Measurements from ENCODE around the gene CLIC3. TPM values are rescaled to one million over a fixed set of nuclear protein-coding genes. Genes with fewer than 3 reads are reported as not detected.

CLIC3 gene
- total and polyA plus RNA-seq, 4 donors, result 0.35 to 6.4 (median 2.0) TPM

- 78% methylated on average over 17 of the region's 17 CpGs for WGBS (ENCODE audit: insufficient coverage)
- Histone ChIP-seq H3K27me3 (ENCODE audit: control insufficient read depth, insufficient read depth, low read length) (no peaks in the 10 kb centered on the region), H3K4me1 (ENCODE audit: control insufficient read depth, insufficient read depth, low read length) (peaks cover 16% of the 10 kb centered on the region), H3K4me3 (ENCODE audit: low read depth, low read length) (no peak overlapping the region), H3K9me3 (ENCODE audit: control insufficient read depth, insufficient read depth, low read length) (no peaks in the 10 kb centered on the region), H3K36me3 (ENCODE audit: control insufficient read depth, insufficient read depth, low read length) (no peaks in the 10 kb centered on the region), H3K27ac (ENCODE audit: low read depth, low read length) (no peak overlapping the region)
- no peak for DNase-seq (ENCODE audit: low read depth in 4 of 6, low spot score in 6 of 6)
Observed at GRCh38 chr9:136968333-136969127, 27.8 kb downstream of the CLIC3 start.

- no peak overlapping the region for H3K4me3 ChIP-seq (ENCODE audit: low read depth, low read length)
- H3K4me1 ChIP-seq (ENCODE audit: control insufficient read depth, insufficient read depth, low read length), result peaks cover 28% of the 10 kb centered on the region
- 25% methylated on average over 18 of the region's 23 CpGs for WGBS (ENCODE audit: insufficient coverage)
- DNase-seq (ENCODE audit: low read depth in 4 of 6, low spot score in 6 of 6), result peak in 2 of 6 donors; percentile 59 to 71
- H3K27me3 ChIP-seq (ENCODE audit: control insufficient read depth, insufficient read depth, low read length), result no peaks in the 10 kb centered on the region
- no peak overlapping the region for H3K27ac ChIP-seq (ENCODE audit: low read depth, low read length)
- H3K36me3 ChIP-seq (ENCODE audit: control insufficient read depth, insufficient read depth, low read length), result no peaks in the 10 kb centered on the region
- no peaks in the 10 kb centered on the region for H3K9me3 ChIP-seq (ENCODE audit: control insufficient read depth, insufficient read depth, low read length)
Observed at GRCh38 chr9:136965771-136966484, 30.4 kb downstream of the CLIC3 start.

DNA sequence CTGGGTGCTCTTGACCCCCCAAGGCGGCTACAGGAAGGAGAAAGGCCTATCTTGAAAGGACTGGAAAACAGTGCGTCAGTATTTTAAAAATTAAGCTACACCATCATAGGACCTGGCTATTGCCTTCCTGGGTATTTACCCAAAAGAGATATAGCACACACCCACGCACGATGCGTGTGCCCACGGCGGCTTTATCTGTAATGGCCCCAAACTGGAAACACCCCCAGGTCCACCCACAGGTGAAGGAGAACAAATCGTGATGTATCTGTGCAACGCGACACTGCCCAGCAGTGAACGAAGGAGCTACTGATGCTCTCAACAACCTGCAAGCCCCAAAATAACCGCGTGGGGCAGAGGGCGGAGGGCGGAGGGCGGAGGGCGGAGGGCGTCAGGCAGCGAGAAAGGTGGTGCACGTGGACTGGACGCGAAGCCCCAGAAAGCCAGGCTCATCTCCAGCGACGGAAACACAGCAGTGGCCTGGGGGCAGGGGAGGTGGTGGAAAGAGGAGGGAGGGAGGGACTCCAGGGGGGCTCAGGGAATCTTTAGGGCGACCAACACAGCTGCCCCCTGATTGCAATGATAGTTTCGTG is 31.4 kb downstream of the CLIC3 start:
- no peak for DNase-seq (ENCODE audit: low read depth in 4 of 6, low spot score in 6 of 6)
- Histone ChIP-seq H3K36me3 (ENCODE audit: control insufficient read depth, insufficient read depth, low read length) (no peaks in the 10 kb centered on the region), H3K9me3 (ENCODE audit: control insufficient read depth, insufficient read depth, low read length) (no peaks in the 10 kb centered on the region), H3K27me3 (ENCODE audit: control insufficient read depth, insufficient read depth, low read length) (no peaks in the 10 kb centered on the region), H3K27ac (ENCODE audit: low read depth, low read length) (no peak overlapping the region), H3K4me3 (ENCODE audit: low read depth, low read length) (no peak overlapping the region), H3K4me1 (ENCODE audit: control insufficient read depth, insufficient read depth, low read length) (peaks cover 26% of the 10 kb centered on the region)
- WGBS (ENCODE audit: insufficient coverage), result 84% methylated on average over 24 of the region's 26 CpGs

GRCh38 chr9:136964171-136964689 is 32.1 kb downstream of the CLIC3 start:
- Histone ChIP-seq H3K36me3 (ENCODE audit: control insufficient read depth, insufficient read depth, low read length) (no peaks in the 10 kb centered on the region), H3K4me1 (ENCODE audit: control insufficient read depth, insufficient read depth, low read length) (peaks cover 32% of the 10 kb centered on the region), H3K4me3 (ENCODE audit: low read depth, low read length) (no peak overlapping the region), H3K27me3 (ENCODE audit: control insufficient read depth, insufficient read depth, low read length) (no peaks in the 10 kb centered on the region), H3K9me3 (ENCODE audit: control insufficient read depth, insufficient read depth, low read length) (no peaks in the 10 kb centered on the region), H3K27ac (ENCODE audit: low read depth, low read length) (no peak overlapping the region)
- WGBS (ENCODE audit: insufficient coverage), result 71% methylated on average over 20 of the region's 22 CpGs
- DNase-seq (ENCODE audit: low read depth in 4 of 6, low spot score in 6 of 6), result no peak

DNA sequence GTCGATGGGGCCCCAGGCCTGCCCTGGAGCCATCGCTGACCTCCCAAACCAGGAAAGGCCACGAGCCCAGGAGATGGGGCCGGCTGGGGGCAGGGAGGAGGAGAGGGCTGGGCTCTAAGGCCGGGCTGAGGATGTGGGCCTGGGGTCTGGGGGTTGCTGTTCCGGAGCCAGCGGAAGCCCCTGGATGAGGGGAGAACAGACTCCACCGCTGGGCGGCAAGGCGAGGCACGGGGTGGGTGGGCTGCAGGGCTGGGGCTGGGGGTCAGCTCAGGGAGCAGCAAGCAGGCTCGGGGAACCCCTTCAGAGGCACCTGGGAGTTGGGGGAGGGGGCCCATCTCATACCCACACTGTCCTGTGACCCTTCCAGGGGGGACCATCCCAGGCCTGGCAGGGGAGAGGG is 32.6 kb downstream of the CLIC3 start:
- Histone ChIP-seq H3K27me3 (ENCODE audit: control insufficient read depth, insufficient read depth, low read length) (no peaks in the 10 kb centered on the region), H3K27ac (ENCODE audit: low read depth, low read length) (no peak overlapping the region), H3K36me3 (ENCODE audit: control insufficient read depth, insufficient read depth, low read length) (no peaks in the 10 kb centered on the region), H3K4me1 (ENCODE audit: control insufficient read depth, insufficient read depth, low read length) (peaks cover 33% of the 10 kb centered on the region), H3K9me3 (ENCODE audit: control insufficient read depth, insufficient read depth, low read length) (no peaks in the 10 kb centered on the region), H3K4me3 (ENCODE audit: low read depth, low read length) (no peak overlapping the region)
- DNase-seq (ENCODE audit: low read depth in 4 of 6, low spot score in 6 of 6), result no peak
- 66% methylated on average over 6 of the region's 12 CpGs for WGBS (ENCODE audit: insufficient coverage)

DNA sequence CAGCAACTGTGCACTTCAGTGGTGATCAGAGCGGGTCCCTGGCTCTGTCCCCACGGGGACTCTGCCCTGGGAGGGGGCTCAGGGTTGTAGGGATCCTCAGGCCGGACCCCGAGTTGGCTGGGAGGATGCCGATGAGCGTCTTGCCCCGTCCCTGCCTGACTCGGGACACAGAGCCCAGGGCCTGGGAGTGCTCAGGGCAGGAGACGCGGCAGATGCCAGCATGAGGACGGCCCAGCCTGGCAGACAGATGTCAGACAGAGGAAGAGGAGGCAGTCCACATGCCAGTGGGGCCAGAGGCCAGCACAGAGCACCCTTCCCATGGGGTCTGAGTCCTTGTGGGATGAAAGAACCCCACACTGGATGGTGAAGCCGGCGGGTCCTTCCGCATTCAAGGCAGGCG is 33.0 kb downstream of the CLIC3 start:
- no peaks in the 10 kb centered on the region for H3K27me3 ChIP-seq (ENCODE audit: control insufficient read depth, insufficient read depth, low read length)
- H3K9me3 ChIP-seq (ENCODE audit: control insufficient read depth, insufficient read depth, low read length), result no peaks in the 10 kb centered on the region
- no peak overlapping the region for H3K27ac ChIP-seq (ENCODE audit: low read depth, low read length)
- no peaks in the 10 kb centered on the region for H3K36me3 ChIP-seq (ENCODE audit: control insufficient read depth, insufficient read depth, low read length)
- H3K4me3 ChIP-seq (ENCODE audit: low read depth, low read length), result no peak overlapping the region
- peaks cover 33% of the 10 kb centered on the region for H3K4me1 ChIP-seq (ENCODE audit: control insufficient read depth, insufficient read depth, low read length)
- DNase-seq (ENCODE audit: low read depth in 4 of 6, low spot score in 6 of 6), result no peak
- 83% methylated on average over 15 of the region's 15 CpGs for WGBS (ENCODE audit: insufficient coverage)

- no peak overlapping the region for H3K4me3 ChIP-seq (ENCODE audit: low read depth, low read length)
- no peaks in the 10 kb centered on the region for H3K27me3 ChIP-seq (ENCODE audit: control insufficient read depth, insufficient read depth, low read length)
- 75% methylated on average over 11 of the region's 11 CpGs for WGBS (ENCODE audit: insufficient coverage)
- no peak overlapping the region for H3K27ac ChIP-seq (ENCODE audit: low read depth, low read length)
- no peaks in the 10 kb centered on the region for H3K36me3 ChIP-seq (ENCODE audit: control insufficient read depth, insufficient read depth, low read length)
- no peak for DNase-seq (ENCODE audit: low read depth in 4 of 6, low spot score in 6 of 6)
- no peaks in the 10 kb centered on the region for H3K9me3 ChIP-seq (ENCODE audit: control insufficient read depth, insufficient read depth, low read length)
- peaks cover 33% of the 10 kb centered on the region for H3K4me1 ChIP-seq (ENCODE audit: control insufficient read depth, insufficient read depth, low read length)
Observed at GRCh38 chr9:136962701-136963248, 33.6 kb downstream of the CLIC3 start.

DNA sequence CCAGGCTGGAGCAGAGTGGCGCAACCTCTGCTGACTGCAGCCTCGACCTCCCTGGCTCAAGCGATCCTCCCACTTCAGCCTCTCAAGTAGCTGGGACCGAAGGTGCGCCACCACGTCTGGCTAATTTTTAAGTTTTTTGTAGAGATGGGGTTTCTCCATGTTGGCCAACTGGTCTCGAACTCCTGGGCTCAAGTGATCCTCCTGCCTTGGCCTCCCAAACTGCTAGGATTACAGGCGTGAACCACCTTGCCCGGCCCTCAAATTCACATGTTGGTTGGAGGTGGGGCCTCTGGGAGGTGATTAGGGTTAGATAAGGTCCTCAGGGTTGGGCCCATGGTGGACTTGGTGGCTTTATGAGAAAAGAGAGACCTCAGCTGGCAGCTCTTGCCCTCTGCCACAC is 34.2 kb downstream of the CLIC3 start:
- no peaks in the 10 kb centered on the region for H3K9me3 ChIP-seq (ENCODE audit: control insufficient read depth, insufficient read depth, low read length)
- no peak overlapping the region for H3K27ac ChIP-seq (ENCODE audit: low read depth, low read length)
- no peak overlapping the region for H3K4me3 ChIP-seq (ENCODE audit: low read depth, low read length)
- H3K36me3 ChIP-seq (ENCODE audit: control insufficient read depth, insufficient read depth, low read length), result no peaks in the 10 kb centered on the region
- 97% methylated on average over 6 of the region's 9 CpGs for WGBS (ENCODE audit: insufficient coverage)
- peaks cover 33% of the 10 kb centered on the region for H3K4me1 ChIP-seq (ENCODE audit: control insufficient read depth, insufficient read depth, low read length)
- DNase-seq (ENCODE audit: low read depth in 4 of 6, low spot score in 6 of 6), result no peak
- no peaks in the 10 kb centered on the region for H3K27me3 ChIP-seq (ENCODE audit: control insufficient read depth, insufficient read depth, low read length)

GRCh38 chr9:136961279-136962065 is 34.9 kb downstream of the CLIC3 start:
- Histone ChIP-seq H3K36me3 (ENCODE audit: control insufficient read depth, insufficient read depth, low read length) (no peaks in the 10 kb centered on the region), H3K4me1 (ENCODE audit: control insufficient read depth, insufficient read depth, low read length) (peaks cover 32% of the 10 kb centered on the region), H3K27ac (ENCODE audit: low read depth, low read length) (peak overlapping the region; percentile 40), H3K27me3 (ENCODE audit: control insufficient read depth, insufficient read depth, low read length) (no peaks in the 10 kb centered on the region), H3K4me3 (ENCODE audit: low read depth, low read length) (no peak overlapping the region), H3K9me3 (ENCODE audit: control insufficient read depth, insufficient read depth, low read length) (no peaks in the 10 kb centered on the region)
- 63% methylated on average over 16 of the region's 23 CpGs for WGBS (ENCODE audit: insufficient coverage)
- peak in 1 of 6 donors; percentile 66 for DNase-seq (ENCODE audit: low read depth in 4 of 6, low spot score in 6 of 6)
